GM10266 (cell line): ENCODE data around the gene ATP13A1.
"Not testable (repeated sequence)": the region's sequence is repeated elsewhere in the genome, so short reads cannot be mapped to it uniquely, and the experiment has no call there.

Source experiments
- DNase-seq: peaks from one replicate; pipeline ENCODE4 v3.0.0; 2012; ENCODE audit errors: extremely low spot score
- TF ChIP-seq, protein P1 (sequence below): IDR thresholded peaks from 2 replicates; pipeline ENCODE4 v1.5.1; 2012; ENCODE audit warnings: mild to moderate bottlenecking, low read depth; ENCODE audit not compliant: control insufficient read depth, insufficient read depth; ENCODE audit errors: missing control alignments

ATP13A1 gene

DNA sequence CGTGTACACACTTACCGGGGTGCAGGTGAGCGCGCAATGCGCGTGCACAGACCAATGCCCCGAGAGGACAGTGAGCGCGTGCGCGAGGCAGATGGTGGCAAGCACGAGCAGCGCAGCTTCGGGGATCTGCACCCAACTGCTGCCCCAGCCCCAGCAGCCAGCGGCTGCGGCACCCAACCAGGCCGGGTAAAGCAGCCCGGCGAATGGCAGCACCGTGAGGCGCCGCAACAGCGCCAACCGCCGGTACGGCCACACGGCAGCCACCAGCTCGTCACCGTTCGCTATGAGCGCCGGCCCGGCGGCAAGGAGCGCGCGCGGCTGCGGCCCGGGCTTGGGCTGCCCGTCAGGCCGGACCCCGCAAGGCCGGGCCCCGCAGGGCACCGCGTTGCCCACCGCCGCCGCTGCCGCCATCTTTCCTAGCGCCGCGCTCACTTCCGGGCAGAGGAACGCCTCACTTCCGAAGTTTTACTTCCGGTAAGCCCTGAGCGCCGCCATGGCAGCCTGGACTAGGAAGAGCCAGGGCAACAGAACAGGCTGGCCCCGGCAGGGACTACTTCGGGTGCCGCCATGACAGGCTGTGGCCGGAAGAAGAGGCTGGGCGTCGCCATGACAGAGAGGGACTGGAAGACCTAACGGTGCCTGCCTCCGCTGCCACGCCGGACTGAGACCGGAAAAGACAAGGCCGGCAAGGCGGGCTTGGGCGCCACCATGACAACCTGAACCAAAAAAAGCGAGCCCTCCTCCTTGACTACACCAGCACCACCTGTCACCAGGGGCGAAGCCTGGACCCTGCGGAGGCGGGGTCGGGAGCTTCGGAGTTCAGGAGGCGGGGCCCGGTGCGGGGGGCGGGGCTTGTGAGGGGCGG lies at the start of gene ATP13A1:
Gene ATP13A1 (minus strand): TSS at position 421 of the 865 bp plus-strand sequence. CDS start 10 bp downstream, at position 411.
- peak; percentile 91 for DNase-seq
- TF ChIP-seq, protein P1, sequence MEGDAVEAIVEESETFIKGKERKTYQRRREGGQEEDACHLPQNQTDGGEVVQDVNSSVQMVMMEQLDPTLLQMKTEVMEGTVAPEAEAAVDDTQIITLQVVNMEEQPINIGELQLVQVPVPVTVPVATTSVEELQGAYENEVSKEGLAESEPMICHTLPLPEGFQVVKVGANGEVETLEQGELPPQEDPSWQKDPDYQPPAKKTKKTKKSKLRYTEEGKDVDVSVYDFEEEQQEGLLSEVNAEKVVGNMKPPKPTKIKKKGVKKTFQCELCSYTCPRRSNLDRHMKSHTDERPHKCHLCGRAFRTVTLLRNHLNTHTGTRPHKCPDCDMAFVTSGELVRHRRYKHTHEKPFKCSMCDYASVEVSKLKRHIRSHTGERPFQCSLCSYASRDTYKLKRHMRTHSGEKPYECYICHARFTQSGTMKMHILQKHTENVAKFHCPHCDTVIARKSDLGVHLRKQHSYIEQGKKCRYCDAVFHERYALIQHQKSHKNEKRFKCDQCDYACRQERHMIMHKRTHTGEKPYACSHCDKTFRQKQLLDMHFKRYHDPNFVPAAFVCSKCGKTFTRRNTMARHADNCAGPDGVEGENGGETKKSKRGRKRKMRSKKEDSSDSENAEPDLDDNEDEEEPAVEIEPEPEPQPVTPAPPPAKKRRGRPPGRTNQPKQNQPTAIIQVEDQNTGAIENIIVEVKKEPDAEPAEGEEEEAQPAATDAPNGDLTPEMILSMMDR: peak; percentile 43

DNA sequence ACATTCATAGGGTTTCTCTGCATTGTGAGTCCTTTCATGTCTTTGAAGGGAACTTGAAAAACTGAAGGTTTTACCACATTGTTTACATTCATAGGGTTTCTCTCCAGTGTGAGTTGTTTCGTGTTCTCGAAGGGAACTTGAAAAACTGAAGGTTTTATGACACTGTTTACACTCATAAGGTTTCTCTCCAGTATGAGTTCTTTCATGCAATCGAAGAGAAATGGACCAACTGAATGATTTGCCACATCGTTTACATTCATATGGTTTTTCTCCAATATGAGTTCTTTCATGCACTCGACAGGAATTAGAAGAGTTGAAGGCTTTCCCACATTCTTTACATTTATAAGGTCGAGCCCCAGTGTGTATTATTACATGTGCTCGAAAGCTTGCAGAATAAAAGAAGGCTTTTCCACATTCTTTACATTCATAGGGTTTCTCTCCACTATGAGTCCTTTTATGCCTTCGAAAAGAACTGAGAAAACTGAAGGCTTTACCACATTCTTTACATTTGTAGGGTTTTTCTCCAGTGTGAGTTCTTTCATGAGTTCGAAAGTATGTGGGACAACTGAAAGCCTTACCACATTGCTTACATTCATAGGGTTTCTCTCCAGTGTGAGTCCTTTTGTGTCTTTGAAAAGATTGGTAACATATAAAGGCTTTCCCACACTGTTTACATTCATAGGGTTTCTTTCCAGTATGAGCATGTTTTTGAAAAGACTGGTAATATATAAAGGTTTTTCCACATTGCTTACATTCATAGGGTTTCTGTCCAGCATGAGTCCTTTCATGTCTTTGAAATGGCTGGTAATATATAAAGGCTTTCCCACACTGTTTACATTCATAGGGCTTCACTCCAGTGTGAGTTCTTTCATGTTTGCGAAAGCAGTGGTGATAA lies 48.7 kb upstream of the ATP13A1 start:
- TF ChIP-seq, protein P1: no peak
- no peak for DNase-seq

DNA sequence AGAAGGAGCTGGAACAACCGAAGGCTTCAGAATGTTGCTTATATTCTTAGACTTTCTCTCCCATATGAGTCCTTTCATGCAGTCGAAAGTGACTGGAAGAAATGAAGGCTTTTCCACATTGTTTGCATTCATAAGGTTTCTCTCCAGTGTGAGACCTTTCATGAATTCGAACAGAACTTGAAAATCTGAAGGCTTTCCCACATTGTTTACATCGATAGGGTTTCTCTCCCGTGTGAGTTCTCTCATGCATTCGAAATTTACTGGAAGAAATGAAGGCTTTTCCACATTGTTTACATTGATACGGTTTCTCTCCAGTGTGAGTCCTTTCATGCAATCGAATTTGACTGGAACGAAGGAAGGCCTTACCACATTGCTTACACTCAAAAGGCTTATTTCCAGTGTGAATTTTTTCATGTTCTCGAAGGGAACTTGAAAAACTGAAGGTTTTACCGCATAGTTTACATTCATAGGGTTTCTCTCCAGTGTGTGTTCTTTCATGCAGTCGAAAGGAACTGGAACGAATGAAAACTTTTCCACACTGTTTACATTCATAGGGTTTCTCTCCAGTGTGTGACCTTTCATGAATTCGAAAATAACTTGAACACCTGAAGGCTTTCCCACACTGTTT lies 47.9 kb upstream of the ATP13A1 start:
- DNase-seq: no peak
- TF ChIP-seq, protein P1: no peak

DNA sequence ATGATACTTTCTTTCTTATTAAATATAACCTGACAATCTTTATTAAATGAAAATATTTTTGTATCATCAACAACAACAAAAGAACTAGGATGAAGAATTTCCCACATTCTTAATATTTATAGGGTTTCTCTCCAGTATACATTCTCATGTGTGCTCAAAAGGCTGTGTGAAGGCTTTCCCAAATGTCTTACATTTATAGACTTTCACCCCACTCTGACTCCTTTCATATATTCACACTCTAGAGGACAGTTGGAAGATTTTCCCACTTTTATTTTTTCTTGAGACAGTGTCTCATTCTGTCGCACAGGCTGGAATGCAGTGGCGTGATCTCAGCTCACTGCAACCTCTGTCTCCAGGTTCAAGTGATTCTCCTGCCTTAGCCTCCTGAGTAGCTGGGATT lies 47.0 kb upstream of the ATP13A1 start:
- no peak for DNase-seq
- TF ChIP-seq, protein P1: no peak

DNA sequence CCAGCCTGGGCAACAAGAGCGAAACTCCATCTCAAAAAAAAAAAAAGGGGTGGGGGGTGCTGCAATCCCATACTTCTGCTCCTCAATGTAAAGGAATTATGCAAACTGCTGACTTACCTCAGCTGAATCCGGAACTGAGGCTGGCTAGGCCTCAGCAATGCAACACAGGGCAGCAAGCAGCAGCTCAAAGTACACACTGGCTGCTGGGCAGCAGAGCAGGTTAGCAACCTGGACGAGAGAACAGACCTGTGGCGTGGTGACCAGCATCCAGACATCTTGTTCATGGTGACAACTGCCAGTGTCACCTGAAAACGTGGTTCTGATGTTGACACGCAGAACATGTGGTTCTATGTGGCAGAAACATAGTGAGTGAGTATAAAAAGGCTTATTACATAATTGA lies 41.4 kb upstream of the ATP13A1 start:
- TF ChIP-seq, protein P1: no peak
- no peak for DNase-seq

DNA sequence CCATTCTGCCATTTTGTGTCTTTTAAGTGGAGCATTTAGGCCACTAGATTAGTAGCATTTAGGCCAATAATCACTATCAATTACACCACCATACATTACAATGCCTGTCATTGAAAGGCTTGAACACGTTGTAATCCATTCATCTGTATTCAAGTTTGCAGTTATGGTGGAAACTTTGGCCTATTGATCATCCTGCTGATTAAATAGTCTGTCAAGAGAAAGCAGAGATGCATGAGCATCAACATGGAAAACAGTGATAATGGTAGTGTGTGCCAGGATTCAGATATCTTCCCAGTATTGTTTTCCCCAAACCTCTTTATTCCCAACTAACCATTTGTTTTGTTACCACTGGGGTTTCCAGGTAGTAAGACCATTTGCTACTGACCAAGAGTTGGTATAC lies 37.0 kb upstream of the ATP13A1 start:
- not testable (repeated sequence) for DNase-seq

DNA sequence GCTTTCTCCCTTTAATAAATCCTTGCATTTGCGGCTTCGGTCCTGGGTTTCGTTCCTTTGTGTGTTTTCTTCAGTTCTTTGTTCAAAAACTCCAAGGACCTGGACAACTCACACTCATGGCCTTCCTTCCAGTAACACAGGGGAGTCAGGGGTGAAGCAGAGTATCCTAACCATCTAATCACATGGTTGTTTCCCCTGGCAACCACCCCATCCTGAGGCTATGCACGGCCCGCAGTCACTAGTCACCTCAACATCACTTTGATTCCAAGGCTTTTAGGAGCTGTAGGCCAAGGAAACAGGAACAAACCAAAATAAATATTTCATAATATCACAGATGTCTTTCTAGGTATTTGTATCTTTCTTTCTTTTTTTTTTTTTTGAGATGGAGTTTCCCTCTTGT lies 34.1 kb upstream of the ATP13A1 start:
- no peak for DNase-seq
- TF ChIP-seq, protein P1: no peak
